ENCODE measurements around the gene CYP4V2.

- TF ChIP-seq SUZ12 (IDR thresholded peaks at IDR 0.05) (no peak), BHLHE40 (IDR thresholded peaks at IDR 0.05; ENCODE audit: borderline replicate concordance) (no peak), TARDBP (IDR thresholded peaks at IDR 0.05) (no peak), ELF4 (IDR thresholded peaks at IDR 0.05) (no peak), SP1 (IDR thresholded peaks at IDR 0.05) (no peak), FOXM1 (IDR thresholded peaks at IDR 0.05; ENCODE audit: borderline replicate concordance) (no peak), NFRKB (IDR thresholded peaks at IDR 0.05) (no peak), ARNT (IDR thresholded peaks at IDR 0.05) (no peak)
Measured at GRCh38 chr4:186158021-186158813, 33.1 kb upstream of the CYP4V2 start.

All from HEK293T (cell line).